HEK293T (cell line): ENCODE data around the gene PCDHA1.
"Not testable (repeated sequence)": the region's sequence is repeated elsewhere in the genome, so short reads cannot be mapped to it uniquely, and the experiment has no call there.

Experiments
- CTCF ChIA-PET: fragments of 350-600 bp; formaldehyde crosslinking; extraction: SDS; loops from one replicate; lab custom pipeline; 2021; ENCODE audit warnings: antibody characterized with exemption, inconsistent platforms; lab: Yijun Ruan, JAX
- POLR2A ChIA-PET: fragments of 350-600 bp; formaldehyde crosslinking; extraction: SDS; loops from one replicate; lab custom pipeline; 2020; ENCODE audit warnings: antibody characterized with exemption, inconsistent platforms; lab: Yijun Ruan, JAX
- DNase-seq: peaks from one replicate; pipeline ENCODE4 v3.0.0; 2012; ENCODE audit warnings: mixed read lengths; ENCODE audit errors: extremely low spot score
- ARNT ChIP-seq: fragments of 450-650 bp; IDR thresholded peaks from 2 replicates; pipeline ENCODE4 v1.6.1; 2017; ENCODE audit warnings: mild to moderate bottlenecking
- BHLHE40 ChIP-seq: fragments of 450-650 bp; IDR thresholded peaks from 2 replicates; pipeline ENCODE4 v1.6.1; 2016; ENCODE audit warnings: mild to moderate bottlenecking, moderate library complexity, borderline replicate concordance
- CTBP1 ChIP-seq: fragments of 450-650 bp; IDR thresholded peaks from 2 replicates; pipeline ENCODE4 v1.6.1; 2016; ENCODE audit warnings: borderline replicate concordance
- ELF4 ChIP-seq: fragments of 450-650 bp; IDR thresholded peaks from 2 replicates; pipeline ENCODE4 v1.6.1; 2017; ENCODE audit warnings: antibody characterized with exemption
- FOXA1 ChIP-seq: fragments of 450-650 bp; IDR thresholded peaks from 2 replicates; pipeline ENCODE4 v1.6.1; 2016; ENCODE audit warnings: mild to moderate bottlenecking
- FOXK2 ChIP-seq: fragments of 450-650 bp; IDR thresholded peaks from 2 replicates; pipeline ENCODE4 v1.6.1; 2016; ENCODE audit warnings: mild to moderate bottlenecking
- FOXM1 ChIP-seq: fragments of 450-650 bp; IDR thresholded peaks from 2 replicates; pipeline ENCODE4 v1.6.1; 2017; ENCODE audit warnings: mild to moderate bottlenecking, borderline replicate concordance
- HDGF ChIP-seq: fragments of 450-650 bp; IDR thresholded peaks from 2 replicates; pipeline ENCODE4 v1.6.1; 2017; ENCODE audit warnings: antibody characterized with exemption, borderline replicate concordance
- L3MBTL2 ChIP-seq: fragments of 450-650 bp; conservative IDR thresholded peaks from 2 replicates; pipeline ENCODE4 v1.6.1; 2016; ENCODE audit warnings: mild to moderate bottlenecking
- LEF1 ChIP-seq: fragments of 450-650 bp; IDR thresholded peaks from 2 replicates; pipeline ENCODE4 v1.6.1; 2017; ENCODE audit warnings: mild to moderate bottlenecking, borderline replicate concordance
- NFRKB ChIP-seq: fragments of 450-650 bp; IDR thresholded peaks from 2 replicates; pipeline ENCODE4 v1.6.1; 2016; ENCODE audit warnings: mild to moderate bottlenecking, moderate library complexity
- SP1 ChIP-seq: fragments of 450-650 bp; IDR thresholded peaks from 2 replicates; pipeline ENCODE4 v1.6.1; 2017
- SUZ12 ChIP-seq: fragments of 450-650 bp; IDR thresholded peaks from 2 replicates; pipeline ENCODE4 v1.6.1; 2016; ENCODE audit warnings: mild to moderate bottlenecking
- TARDBP ChIP-seq: fragments of 450-650 bp; IDR thresholded peaks from 2 replicates; pipeline ENCODE4 v1.6.1; 2016
- ZNF384 ChIP-seq: fragments of 450-650 bp; IDR thresholded peaks from 2 replicates; pipeline ENCODE4 v1.6.1; 2016
- TF ChIP-seq, protein P1 (sequence below): fragments of 450-650 bp; IDR thresholded peaks from 2 replicates; pipeline ENCODE4 v1.6.1; 2016

PCDHA1 gene

DNA sequence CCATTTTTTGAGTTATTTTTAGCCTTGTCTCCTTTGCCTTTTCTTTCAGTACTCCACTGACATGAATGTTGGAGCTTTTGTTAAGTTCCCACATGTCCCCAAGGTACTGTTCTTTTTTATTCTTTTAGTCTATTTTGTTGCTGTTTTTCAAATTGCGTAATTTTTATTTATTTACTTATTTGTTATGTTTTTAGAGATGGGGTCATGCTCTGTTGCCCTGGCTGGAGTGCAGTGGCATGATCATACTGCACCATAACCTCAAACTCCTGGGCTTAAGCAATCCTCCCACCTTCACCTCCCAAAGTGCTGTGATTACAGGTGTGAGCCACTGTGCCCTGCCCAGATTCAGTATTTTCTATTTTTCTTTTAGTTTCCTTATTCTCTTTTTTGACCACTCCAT is 5.4 kb upstream of the PCDHA1 start:
- TF ChIP-seq, protein P1, sequence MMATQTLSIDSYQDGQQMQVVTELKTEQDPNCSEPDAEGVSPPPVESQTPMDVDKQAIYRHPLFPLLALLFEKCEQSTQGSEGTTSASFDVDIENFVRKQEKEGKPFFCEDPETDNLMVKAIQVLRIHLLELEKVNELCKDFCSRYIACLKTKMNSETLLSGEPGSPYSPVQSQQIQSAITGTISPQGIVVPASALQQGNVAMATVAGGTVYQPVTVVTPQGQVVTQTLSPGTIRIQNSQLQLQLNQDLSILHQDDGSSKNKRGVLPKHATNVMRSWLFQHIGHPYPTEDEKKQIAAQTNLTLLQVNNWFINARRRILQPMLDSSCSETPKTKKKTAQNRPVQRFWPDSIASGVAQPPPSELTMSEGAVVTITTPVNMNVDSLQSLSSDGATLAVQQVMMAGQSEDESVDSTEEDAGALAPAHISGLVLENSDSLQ = no peak
- TF ChIP-seq FOXK2 (no peak), ZNF384 (no peak)
- DNase-seq = no peak
- CTCF ChIA-PET = no interaction called here
- POLR2A ChIA-PET = no interaction called here

DNA sequence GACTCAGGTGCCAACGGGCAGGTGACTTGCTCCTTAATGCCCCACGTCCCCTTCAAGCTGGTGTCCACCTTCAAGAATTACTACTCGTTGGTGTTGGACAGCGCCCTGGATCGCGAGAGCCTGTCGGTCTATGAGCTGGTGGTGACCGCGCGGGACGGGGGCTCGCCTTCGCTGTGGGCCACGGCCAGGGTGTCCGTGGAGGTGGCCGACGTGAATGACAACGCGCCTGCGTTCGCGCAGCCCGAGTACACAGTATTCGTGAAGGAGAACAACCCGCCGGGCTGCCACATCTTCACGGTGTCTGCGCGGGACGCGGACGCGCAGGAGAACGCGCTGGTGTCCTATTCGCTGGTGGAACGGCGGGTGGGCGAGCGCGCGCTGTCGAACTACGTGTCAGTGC is 1.5 kb downstream of the PCDHA1 start:
- CTCF ChIA-PET, POLR2A ChIA-PET: not testable (repeated sequence)

DNA sequence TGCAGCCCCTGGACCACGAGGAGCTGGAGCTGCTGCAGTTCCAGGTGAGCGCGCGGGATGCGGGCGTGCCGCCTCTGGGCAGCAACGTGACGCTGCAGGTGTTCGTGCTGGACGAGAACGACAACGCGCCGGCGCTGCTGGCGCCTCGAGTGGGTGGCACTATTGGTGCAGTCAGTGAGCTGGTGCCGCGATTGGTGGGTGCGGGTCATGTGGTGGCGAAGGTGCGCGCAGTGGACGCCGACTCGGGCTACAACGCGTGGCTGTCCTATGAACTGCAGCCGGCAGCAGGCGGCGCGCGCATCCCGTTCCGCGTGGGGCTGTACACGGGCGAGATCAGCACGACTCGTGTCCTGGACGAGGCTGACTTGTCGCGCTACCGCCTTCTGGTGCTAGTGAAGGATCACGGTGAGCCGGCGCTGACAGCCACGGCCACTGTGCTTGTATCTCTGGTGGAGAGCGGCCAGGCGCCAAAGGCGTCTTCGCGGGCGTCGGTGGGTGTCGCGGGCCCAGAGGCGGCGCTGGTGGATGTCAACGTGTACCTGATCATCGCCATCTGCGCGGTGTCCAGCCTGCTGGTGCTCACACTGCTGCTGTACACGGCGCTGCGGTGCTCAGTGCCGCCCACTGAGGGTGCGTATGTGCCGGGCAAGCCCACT is 2.0 kb downstream of the PCDHA1 start:
- DNase-seq, CTCF ChIA-PET, POLR2A ChIA-PET: not testable (repeated sequence)

More for the DNA sequence above, 1.5 kb downstream of the PCDHA1 start:
- DNase-seq = not testable (repeated sequence)

DNA sequence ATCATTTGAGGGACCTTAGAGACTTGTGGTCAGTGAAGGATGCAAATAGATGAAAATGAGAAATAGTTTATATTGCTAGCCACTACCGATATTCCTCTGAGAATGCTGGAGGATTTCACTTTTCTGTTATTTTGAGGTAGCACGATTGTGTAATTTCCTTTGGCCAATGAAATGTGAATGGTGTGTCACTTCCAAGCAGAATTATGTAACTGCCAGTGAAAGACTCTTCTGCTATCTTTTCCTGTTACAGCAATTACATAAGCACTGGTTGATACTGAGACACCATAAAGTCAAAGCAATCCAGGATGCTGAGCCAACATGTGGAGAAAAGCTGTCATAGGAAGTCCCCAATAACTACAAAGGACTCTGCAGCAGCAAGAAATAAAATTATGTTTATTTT is 5.1 kb downstream of the PCDHA1 start:
- DNase-seq = no peak
- TF ChIP-seq ELF4 = no peak
- TF ChIP-seq TARDBP = no peak
- no peak for TF ChIP-seq HDGF
- no peak for TF ChIP-seq FOXK2
- POLR2A ChIA-PET = no interaction called here
- CTCF ChIA-PET = no interaction called here

DNA sequence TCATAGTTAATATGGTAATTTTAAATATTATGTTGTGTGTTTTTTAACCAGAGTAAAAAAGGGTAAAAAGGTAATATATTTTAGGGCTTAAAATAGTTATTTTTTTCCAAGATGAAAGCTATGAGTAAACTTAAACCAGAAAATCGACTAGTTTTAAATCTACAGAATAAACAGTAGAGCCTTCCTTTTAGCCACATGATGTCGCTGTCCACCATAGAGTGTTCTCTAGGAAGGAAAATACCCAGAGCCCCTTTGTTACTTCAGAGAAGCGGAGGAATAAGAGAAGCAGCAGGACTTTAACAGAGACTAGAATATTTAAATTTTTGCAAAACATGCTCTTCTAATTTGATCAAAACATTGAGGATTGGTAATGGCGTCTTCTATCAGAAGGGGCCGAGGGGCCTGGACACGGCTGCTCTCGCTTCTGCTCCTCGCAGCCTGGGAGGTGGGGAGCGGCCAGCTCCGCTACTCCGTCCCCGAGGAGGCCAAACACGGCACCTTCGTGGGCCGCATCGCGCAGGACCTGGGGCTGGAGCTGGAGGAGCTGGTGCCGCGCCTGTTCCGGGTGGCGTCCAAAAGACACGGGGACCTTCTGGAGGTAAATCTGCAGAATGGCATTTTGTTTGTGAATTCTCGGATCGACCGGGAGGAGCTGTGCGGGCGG is 8.8 kb downstream of the PCDHA1 start, which contains the start of gene PCDHA2:
Gene PCDHA2, plus strand, starts transcription at position 258 of the 664 bp plus-strand sequence.
- TF ChIP-seq NFRKB (no peak), ZNF384 (no peak), FOXM1 (no peak), FOXA1 (no peak), L3MBTL2 (no peak), FOXK2 (no peak), CTBP1 (no peak), TARDBP (no peak), ELF4 (no peak), BHLHE40 (no peak), SP1 (no peak), HDGF (no peak), LEF1 (no peak), SUZ12 (no peak), ARNT (no peak)
- TF ChIP-seq, protein P1 = no peak
- DNase-seq = no peak
- CTCF ChIA-PET = no interaction called here
- POLR2A ChIA-PET = no interaction called here

DNA sequence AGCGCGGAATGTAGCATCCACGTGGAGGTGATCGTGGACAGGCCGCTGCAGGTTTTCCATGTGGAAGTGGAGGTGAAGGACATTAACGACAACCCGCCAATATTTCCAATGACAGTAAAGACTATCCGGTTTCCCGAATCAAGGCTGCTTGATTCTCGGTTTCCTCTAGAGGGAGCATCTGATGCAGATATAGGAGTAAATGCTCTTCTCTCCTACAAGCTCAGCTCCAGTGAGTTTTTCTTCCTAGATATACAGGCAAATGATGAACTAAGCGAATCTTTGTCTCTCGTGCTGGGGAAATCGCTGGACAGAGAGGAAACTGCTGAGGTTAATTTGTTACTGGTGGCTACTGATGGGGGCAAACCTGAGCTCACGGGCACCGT is 9.3 kb downstream of the PCDHA1 start:
- DNase-seq = peak; percentile 16
- TF ChIP-seq CTBP1 = no peak
- TF ChIP-seq HDGF = no peak
- ChIA-PET CTCF (no interaction called here), POLR2A (no interaction called here)

DNA sequence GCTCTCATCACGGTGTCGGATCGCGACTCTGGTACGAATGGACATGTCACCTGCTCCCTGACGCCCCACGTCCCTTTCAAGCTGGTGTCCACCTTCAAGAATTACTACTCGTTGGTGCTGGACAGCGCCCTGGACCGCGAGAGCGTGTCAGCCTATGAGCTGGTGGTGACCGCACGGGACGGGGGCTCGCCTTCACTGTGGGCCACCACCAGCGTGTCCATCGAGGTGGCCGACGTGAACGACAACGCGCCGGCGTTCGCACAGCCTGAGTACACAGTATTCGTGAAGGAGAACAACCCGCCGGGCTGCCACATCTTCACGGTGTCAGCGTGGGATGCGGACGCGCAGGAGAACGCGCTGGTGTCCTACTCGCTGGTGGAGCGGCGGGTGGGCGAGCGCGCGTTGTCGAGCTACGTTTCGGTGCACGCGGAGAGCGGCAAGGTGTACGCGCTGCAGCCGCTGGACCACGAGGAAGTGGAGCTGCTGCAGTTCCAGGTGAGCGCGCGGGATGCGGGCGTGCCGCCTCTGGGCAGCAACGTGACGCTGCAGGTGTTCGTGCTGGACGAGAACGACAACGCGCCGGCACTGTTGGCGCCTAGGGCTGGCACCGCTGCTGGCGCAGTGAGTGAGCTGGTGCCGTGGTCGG is 10.3 kb downstream of the PCDHA1 start:
- CTCF ChIA-PET, DNase-seq, POLR2A ChIA-PET: not testable (repeated sequence)

DNA sequence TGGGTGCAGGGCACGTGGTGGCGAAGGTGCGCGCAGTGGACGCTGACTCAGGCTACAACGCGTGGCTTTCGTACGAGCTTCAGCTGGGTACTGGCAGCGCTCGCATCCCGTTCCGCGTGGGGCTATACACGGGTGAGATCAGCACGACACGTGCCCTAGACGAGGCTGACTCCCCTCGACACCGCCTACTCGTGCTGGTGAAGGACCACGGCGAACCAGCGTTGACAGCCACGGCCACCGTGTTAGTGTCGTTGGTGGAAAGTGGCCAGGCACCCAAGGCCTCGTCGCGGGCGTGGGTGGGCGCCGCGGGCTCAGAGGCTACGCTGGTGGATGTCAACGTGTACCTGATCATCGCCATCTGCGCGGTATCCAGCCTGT is 10.8 kb downstream of the PCDHA1 start:
- no peak for DNase-seq
- CTCF ChIA-PET = no interaction called here
- POLR2A ChIA-PET = no interaction called here
- TF ChIP-seq HDGF (no peak), FOXK2 (no peak), SP1 (no peak), SUZ12 (no peak), LEF1 (no peak), FOXA1 (no peak), NFRKB (no peak), ELF4 (no peak), TARDBP (no peak), FOXM1 (no peak), CTBP1 (no peak), ARNT (no peak), BHLHE40 (no peak), ZNF384 (no peak), L3MBTL2 (no peak)
- TF ChIP-seq, protein P1 = no peak
